Measurements from ENCODE around the gene SCML2.

GRCh38 chrX:18377796-18378195 lies 23.3 kb upstream of the SCML2 start:
- TF ChIP-seq GATA2 (IDR thresholded peaks at IDR 0.05; ENCODE audit: low read depth, low read length) (no peak), GATA3 (IDR thresholded peaks at IDR 0.05; ENCODE audit: low read depth, low read length) (no peak)

All from SH-SY5Y (cell line).